Tibial artery (tissue), 4 donors: Measurements from ENCODE around the gene ANKS4B.

Experiments
- DNase-seq, 2 donors: peaks; one replicate each; pipeline ENCODE4 v3.0.0-alpha.2; 2019
- H3K27ac ChIP-seq, 2 donors: fragments of 200-600 bp; sonication (generic) in 1 of 2; 1 replicate in 1 of 2; 2 replicates in 1 of 2; pipeline ENCODE4 v1.5.1; 2018 to 2019; ENCODE audit warnings: mild to moderate bottlenecking in 1 of 2
- H3K27me3 ChIP-seq, 2 donors: fragments of 200-600 bp; sonication (generic) in 1 of 2; one replicate each; pipeline versions ENCODE4 v1.5.1 to v1.6.0; 2016 to 2019
- H3K36me3 ChIP-seq, 3 donors: fragments of 200-600 bp; sonication (generic) in 2 of 3; one replicate each; pipeline ENCODE4 v1.5.1; 2016 to 2019; ENCODE audit warnings: mild to moderate bottlenecking in 2 of 3
- H3K4me1 ChIP-seq, 4 donors: fragments of 200-600 bp; sonication (generic) in 2 of 4; 1 replicate in 3 of 4; 2 replicates in 1 of 4; pipeline ENCODE4 v1.5.1; 2016 to 2019
- H3K4me3 ChIP-seq, 2 donors: fragments of 200-600 bp; sonication (generic) in 1 of 2; 1 replicate in 1 of 2; 2 replicates in 1 of 2; pipeline ENCODE4 v1.5.1; 2018 to 2019; ENCODE audit warnings: mild to moderate bottlenecking in 2 of 2
- H3K9me3 ChIP-seq, 3 donors: fragments of 200-600 bp; sonication (generic) in 1 of 3; one replicate each; pipeline ENCODE4 v1.5.1; 2016 to 2019
- intact Hi-C: fragments of 100-400 bp; cut with DNase I; formaldehyde crosslinking; loops from one replicate; pipeline ENCODE4 v1.15.0; 2023; ENCODE audit warnings: low total_unique reads
- TF ChIP-seq, protein P1 (sequence below), 2 experiments: fragments of 200-600 bp in 1 of 2; fragments of 450-650 bp in 1 of 2; IDR thresholded peaks; one replicate each; pipeline ENCODE4 v1.5.1; 2017 to 2019; ENCODE audit warnings: antibody characterized with exemption in 2 of 2, mild to moderate bottlenecking in 1 of 2, moderate library complexity in 1 of 2

ANKS4B gene

DNA sequence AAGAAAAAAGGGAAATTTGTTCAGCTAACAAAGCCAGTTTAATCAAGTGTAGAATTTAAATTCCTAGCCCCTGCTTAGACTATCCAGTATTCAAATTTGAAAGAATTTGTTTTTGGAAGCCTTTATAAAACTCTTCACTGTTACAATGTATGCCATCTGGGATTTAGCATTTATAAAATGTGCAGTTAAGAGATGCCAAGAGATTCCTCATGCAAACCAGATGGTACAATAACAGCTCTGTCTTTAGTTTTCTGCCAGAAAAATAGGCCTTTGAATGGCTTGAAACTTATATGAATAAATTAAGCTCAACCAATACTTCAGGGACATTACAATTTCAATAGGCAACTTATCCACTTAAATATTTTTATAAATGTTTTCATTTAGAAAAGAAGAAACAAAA, 6.8 kb upstream of the ANKS4B start:
- Histone ChIP-seq H3K27ac (no peak overlapping the region), H3K4me1 (no peaks in the 10 kb centered on the region), H3K9me3 (no peaks in the 10 kb centered on the region), H3K4me3 (no peak overlapping the region), H3K27me3 (peaks cover 0 to 15% of the 10 kb centered on the region in 2 donors), H3K36me3 (no peaks in the 10 kb centered on the region)
- DNase-seq: no peak
- intact Hi-C loops: no loop called here
- TF ChIP-seq, protein P1, sequence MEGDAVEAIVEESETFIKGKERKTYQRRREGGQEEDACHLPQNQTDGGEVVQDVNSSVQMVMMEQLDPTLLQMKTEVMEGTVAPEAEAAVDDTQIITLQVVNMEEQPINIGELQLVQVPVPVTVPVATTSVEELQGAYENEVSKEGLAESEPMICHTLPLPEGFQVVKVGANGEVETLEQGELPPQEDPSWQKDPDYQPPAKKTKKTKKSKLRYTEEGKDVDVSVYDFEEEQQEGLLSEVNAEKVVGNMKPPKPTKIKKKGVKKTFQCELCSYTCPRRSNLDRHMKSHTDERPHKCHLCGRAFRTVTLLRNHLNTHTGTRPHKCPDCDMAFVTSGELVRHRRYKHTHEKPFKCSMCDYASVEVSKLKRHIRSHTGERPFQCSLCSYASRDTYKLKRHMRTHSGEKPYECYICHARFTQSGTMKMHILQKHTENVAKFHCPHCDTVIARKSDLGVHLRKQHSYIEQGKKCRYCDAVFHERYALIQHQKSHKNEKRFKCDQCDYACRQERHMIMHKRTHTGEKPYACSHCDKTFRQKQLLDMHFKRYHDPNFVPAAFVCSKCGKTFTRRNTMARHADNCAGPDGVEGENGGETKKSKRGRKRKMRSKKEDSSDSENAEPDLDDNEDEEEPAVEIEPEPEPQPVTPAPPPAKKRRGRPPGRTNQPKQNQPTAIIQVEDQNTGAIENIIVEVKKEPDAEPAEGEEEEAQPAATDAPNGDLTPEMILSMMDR (IDR thresholded peaks at IDR 0.05): no peak

DNA sequence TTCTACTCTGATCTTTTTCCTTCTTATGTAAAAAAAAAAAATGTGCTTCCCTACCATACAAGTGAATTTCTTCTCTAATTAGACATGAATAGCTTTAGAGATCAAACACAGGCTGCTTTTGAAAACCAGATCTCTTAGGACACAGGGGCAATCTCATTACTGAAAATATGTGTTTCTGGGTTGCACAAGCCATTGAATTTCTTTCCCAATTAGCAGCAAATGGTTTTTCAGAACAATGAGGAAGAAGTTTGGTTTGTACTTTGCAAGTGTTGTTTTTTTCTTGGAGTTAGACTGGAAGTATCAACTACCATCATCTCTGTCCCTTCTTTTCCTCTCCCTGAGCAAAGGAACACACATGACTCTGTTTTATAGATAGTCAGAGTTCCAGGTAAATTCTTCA, 5.6 kb upstream of the ANKS4B start:
- H3K36me3 ChIP-seq: no peaks in the 10 kb centered on the region
- H3K9me3 ChIP-seq: no peaks in the 10 kb centered on the region
- H3K4me3 ChIP-seq: no peak overlapping the region
- no peak overlapping the region for H3K27ac ChIP-seq
- TF ChIP-seq, protein P1 (IDR thresholded peaks at IDR 0.05): no peak
- intact Hi-C loops: no loop called here
- no peak for DNase-seq
- H3K27me3 ChIP-seq: peaks cover 0 to 14% of the 10 kb centered on the region in 2 donors
- H3K4me1 ChIP-seq: no peaks in the 10 kb centered on the region

DNA sequence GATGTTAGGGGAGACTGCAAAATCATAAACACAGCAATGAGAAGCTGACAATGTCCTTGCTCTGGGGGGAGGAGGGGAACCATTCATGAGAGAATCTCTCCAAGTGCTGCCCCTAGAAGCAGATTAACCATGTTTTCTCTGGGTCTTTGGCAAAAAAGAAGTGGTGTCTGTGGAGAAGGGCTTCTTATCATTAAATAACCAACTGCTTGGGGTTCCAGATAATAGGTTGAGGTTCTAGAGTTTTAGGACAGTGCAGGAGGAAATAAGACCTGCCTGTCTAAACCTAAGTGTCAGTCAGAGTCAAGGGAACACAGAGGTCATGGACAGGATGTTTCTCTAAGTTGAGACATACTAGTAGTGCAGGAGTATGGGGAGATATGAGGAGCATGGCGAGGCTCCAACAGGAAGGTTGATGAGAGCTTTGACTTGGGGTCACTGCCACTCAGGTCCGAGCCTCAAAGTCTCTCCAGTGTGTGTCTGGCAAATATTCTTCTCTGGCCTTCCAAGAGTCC, 5.1 kb upstream of the ANKS4B start:
- intact Hi-C loops: no loop called here
- Histone ChIP-seq H3K9me3 (no peaks in the 10 kb centered on the region), H3K36me3 (no peaks in the 10 kb centered on the region), H3K4me1 (no peaks in the 10 kb centered on the region), H3K4me3 (no peak overlapping the region), H3K27ac (no peak overlapping the region), H3K27me3 (peaks cover 0 to 14% of the 10 kb centered on the region in 2 donors)
- no peak for DNase-seq
- TF ChIP-seq, protein P1 (IDR thresholded peaks at IDR 0.05): no peak

DNA sequence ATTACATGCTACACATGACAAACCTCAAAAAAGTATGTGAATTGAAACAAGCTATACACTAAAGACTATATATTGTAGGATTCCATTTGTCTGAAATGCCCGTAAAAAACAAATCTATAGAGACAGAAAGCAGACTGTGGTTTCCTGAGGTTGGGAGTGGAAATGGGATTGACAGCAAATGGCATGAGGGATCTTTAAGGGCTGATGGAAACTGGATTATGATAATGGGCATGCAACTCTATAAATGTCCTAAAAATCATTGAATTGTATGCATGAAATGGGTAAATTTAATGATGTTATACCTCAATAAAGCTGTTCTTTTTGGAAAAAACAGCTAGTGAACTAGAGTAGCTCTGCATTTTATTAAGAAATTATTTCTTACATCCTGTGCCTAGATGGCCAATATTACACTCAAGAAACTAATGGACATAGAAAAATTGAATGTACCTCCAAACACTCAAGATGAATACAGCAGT, 416 bp upstream of the ANKS4B start:
- DNase-seq: no peak
- Histone ChIP-seq H3K4me3 (no peak overlapping the region), H3K36me3 (no peaks in the 10 kb centered on the region), H3K27ac (no peak overlapping the region), H3K9me3 (no peaks in the 10 kb centered on the region), H3K4me1 (no peaks in the 10 kb centered on the region), H3K27me3 (peaks cover 0 to 7% of the 10 kb centered on the region in 2 donors)
- TF ChIP-seq, protein P1 (IDR thresholded peaks at IDR 0.05): no peak
- intact Hi-C loops: no loop called here

DNA sequence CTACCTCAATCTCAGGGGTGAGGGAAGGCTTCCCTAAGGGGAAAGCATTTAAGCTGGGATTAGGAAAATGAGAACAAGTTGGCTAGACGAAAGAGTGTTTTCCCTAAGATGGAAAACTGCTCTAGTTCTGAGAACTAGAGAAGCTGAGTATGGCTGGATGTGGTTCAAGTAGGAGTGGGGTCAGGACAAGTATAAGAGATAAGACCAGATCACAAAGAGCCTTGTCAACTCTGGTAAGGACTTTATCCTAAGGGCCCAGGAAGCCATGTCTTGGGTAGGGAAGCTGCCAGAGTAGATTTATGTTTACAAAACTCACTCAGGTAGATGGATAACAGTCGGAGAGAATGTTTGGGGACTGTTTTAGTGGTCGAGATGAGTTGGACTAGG, 1.7 kb downstream of the ANKS4B start:
- Histone ChIP-seq H3K4me1 (no peaks in the 10 kb centered on the region), H3K36me3 (no peaks in the 10 kb centered on the region), H3K27me3 (peaks cover 0 to 3% of the 10 kb centered on the region in 2 donors), H3K27ac (no peak overlapping the region), H3K9me3 (no peaks in the 10 kb centered on the region), H3K4me3 (no peak overlapping the region)
- intact Hi-C loops: no loop called here
- TF ChIP-seq, protein P1 (IDR thresholded peaks at IDR 0.05): no peak
- no peak for DNase-seq

DNA sequence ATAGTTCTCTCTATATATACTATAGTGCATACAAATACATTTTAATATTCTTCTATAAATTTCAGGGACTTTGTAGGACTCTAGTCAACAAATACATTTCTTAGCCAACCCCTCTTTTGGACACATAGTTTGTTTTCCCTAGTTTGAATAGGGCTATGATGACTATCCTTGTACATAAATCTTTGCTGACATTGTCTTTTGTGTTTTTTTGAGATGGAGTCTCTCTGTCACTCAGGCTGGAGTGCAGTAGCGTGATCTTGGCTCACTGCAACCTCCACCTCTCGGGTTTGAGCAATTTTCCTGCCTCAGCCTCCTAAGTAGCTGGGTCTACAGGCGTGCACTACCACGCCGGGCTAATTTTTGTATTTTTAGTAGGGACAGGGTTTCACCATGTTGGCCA, 3.3 kb downstream of the ANKS4B start:
- Histone ChIP-seq H3K4me3 (no peak overlapping the region), H3K9me3 (no peaks in the 10 kb centered on the region), H3K27ac (no peak overlapping the region), H3K27me3 (peaks cover 0 to 6% of the 10 kb centered on the region in 2 donors), H3K36me3 (no peaks in the 10 kb centered on the region), H3K4me1 (no peaks in the 10 kb centered on the region)
- TF ChIP-seq, protein P1 (IDR thresholded peaks at IDR 0.05): no peak
- intact Hi-C loops: no loop called here
- no peak for DNase-seq
